Right cardiac atrium (tissue), 5 donors: ENCODE results near the gene ACER3. TPM values are rescaled to one million over a fixed set of nuclear protein-coding genes. Genes with fewer than 3 reads are reported as not detected.

Experiments
- ATAC-seq, 2 donors: fragments of 200-7000 bp; cut with Tn5 transposase; one replicate each; pipeline versions ENCODE4 v1.8.0 to v1.9.1; 2020; ENCODE audit warnings: moderate library complexity in 2 of 2, mild to moderate bottlenecking in 1 of 2
- DNase-seq, 3 donors: peaks; one replicate each; pipeline ENCODE4 v3.0.0-alpha.2; 2020
- H3K27ac ChIP-seq: one replicate; pipeline ENCODE4 v1.5.1; 2013; ENCODE audit warnings: mild to moderate bottlenecking, low read length, control low read depth, moderate library complexity
- H3K27me3 ChIP-seq: one replicate; pipeline ENCODE4 v1.6.1; 2013; ENCODE audit not compliant: control insufficient read depth, insufficient read depth
- H3K4me1 ChIP-seq: one replicate; pipeline ENCODE4 v1.6.1; 2013; ENCODE audit warnings: low read length; ENCODE audit not compliant: control insufficient read depth, insufficient read depth
- H3K4me3 ChIP-seq: one replicate; pipeline ENCODE4 v1.5.1; 2013; ENCODE audit warnings: low read length, control low read depth
- H3K9me3 ChIP-seq: one replicate; pipeline ENCODE4 v1.6.1; 2013; ENCODE audit warnings: low read length; ENCODE audit not compliant: control insufficient read depth
- WGBS: extraction: QIAGEN DNeasy Blood & Tissue Kit; methylation state at CpG from one replicate; pipeline ENCODE4 v1.1.7; 2013; 5-methylcytosine and 5-hydroxymethylcytosine counted together
- intact Hi-C, 4 donors: fragments of 100-400 bp; cut with DNase I; formaldehyde crosslinking; loops; one replicate each; pipeline versions ENCODE4 v1.11.0 to v1.14.0; 2022 to 2023
- polyA plus RNA-seq: library from polyadenylated mRNA; stranded (reverse); fragments of 200-250 nt; gene quantifications from one replicate; pipeline ENCODE4 v1.2.3, GENCODE V29; 2013
- total RNA-seq, 4 donors: library from RNA; stranded (reverse); fragmentation: NEBNext Ultra II Directional; extraction: Animal tissue kit (Norgen Biotek cat#: 25700); gene quantifications; one replicate each; pipeline ENCODE4 v1.2.1, GENCODE V29; 2021
- donor health status: healthy with polysubstance abuse.
- donor health status: DM: no; HTN: yes; CAD: no.
- donor health status: DM: no; HTN: no; CAD: no.
- donor health status: DM: no; HTN: yes; CAD: no; lungs with severe emphysema.
- donor health status: DM: yes; HTN: yes; CAD: no.

The ACER3 gene
- total and polyA plus RNA-seq, 5 donors: 4.1 to 16.1 (median 12.1) TPM

DNA sequence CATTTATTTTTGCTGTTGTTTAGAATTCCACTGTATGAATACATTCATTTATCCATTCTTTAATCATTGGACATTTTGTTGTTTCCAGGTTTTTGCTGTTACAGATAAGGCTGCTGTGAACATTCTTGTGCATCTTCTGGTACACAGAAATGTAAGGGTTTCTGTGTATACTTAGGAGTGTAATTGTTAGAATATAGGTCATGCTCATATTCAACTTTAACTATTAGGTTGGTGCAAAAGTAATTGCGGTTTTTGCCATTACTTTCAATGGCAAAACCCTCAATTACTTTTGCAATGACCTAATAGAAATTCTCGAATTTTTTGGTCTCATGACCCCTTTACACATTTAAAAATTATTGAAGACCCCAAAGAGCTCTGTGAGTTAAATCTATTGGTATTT, 17.3 kb downstream of the ACER3 start:
- WGBS: 88% methylated on average over 2 of the region's 2 CpGs

DNA sequence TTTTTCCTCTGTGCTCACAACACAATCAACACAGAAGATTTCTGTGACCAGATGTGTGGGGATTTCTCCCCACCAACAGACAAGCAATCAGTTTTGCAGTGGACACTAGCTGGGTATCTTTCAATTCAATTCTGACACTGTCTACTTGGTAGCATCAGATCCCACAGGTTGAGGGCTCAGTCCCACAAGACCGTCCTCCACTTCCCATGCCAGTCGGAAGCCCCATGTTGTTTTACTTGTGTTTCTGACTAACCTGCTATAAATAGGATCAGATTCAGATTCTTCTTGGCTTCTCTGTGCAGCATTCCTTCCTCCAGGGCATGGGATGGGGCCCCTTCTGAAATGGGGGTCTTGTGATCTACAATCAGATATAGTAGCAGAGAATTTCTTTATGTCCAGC, 19.6 kb downstream of the ACER3 start:
- no peak for ATAC-seq
- Histone ChIP-seq H3K4me1 (no peaks in the 10 kb centered on the region), H3K27me3 (no peaks in the 10 kb centered on the region), H3K9me3 (no peaks in the 10 kb centered on the region), H3K4me3 (no peak overlapping the region), H3K27ac (no peak overlapping the region)
- DNase-seq: no peak
- intact Hi-C loops: no loop called here
- 63% methylated on average over 2 of the region's 2 CpGs for WGBS

More for the DNA sequence above, 17.3 kb downstream of the ACER3 start:
- no peak overlapping the region for H3K4me3 ChIP-seq
- no peaks in the 10 kb centered on the region for H3K9me3 ChIP-seq
- DNase-seq (no peak), ATAC-seq (no peak)
- H3K27me3 ChIP-seq: no peaks in the 10 kb centered on the region
- intact Hi-C loops: no loop called here
- H3K27ac ChIP-seq: no peak overlapping the region
- no peaks in the 10 kb centered on the region for H3K4me1 ChIP-seq

DNA sequence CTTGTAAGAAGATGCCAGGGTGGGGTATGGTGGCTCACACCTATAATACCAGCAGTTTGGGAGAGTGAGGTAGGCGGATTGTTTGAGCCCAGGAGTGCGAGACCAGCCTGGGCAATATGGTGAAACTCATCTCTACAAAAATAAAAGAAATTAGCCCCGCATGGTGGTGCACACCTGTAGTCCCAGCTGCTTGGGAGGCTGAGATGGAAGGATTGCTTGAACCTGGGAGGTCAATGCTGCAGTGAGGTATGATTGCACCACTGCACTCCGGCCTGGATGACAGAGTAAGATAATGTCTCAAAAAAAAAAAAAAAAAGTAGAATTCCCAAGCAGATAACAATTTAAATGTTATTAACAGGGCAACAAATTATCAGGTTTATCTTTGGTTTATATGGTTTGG, 20.2 kb downstream of the ACER3 start:
- 98% methylated on average over 4 of the region's 4 CpGs for WGBS
- H3K9me3 ChIP-seq: no peaks in the 10 kb centered on the region
- intact Hi-C loops: no loop called here
- no peak overlapping the region for H3K4me3 ChIP-seq
- H3K27me3 ChIP-seq: no peaks in the 10 kb centered on the region
- no peak for DNase-seq
- ATAC-seq: no peak
- H3K27ac ChIP-seq: no peak overlapping the region
- H3K4me1 ChIP-seq: no peaks in the 10 kb centered on the region

DNA sequence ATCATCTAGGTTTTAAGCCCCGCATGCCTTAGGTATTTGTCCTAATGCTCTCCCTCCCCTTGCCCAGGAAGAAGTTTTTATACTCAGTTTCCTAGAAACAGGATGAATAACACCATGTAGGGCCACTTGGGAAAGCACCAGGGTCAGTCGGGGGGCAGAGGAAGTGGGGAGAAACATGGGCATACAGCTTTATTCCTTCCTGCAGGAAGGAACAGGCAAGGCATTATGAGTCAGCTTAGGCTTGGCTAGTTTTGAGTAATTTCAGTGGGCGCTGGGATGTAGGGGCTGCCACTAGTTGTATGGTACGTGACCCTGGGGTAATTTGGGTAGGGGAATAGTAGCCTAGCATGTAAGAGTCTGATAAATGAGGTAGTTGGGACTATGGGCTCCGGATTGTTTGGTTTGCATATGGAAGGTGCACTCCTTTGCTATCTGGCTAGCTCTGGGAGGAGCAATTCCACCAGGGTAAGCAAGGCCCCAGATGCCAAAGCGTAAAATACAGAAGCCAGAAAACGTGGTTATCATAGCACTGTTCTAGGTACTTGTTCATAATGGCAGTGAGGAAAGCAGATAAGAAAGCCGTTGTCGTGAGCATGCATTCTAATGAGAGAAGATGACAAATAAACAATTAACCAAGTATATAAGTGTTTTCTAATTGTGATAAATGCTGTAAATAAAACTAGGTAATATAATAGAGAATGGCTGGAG, 24.8 kb downstream of the ACER3 start:
- peak; percentile 71 to 77 for ATAC-seq
- Histone ChIP-seq H3K27me3 (no peaks in the 10 kb centered on the region), H3K4me1 (no peaks in the 10 kb centered on the region), H3K4me3 (no peak overlapping the region), H3K9me3 (no peaks in the 10 kb centered on the region), H3K27ac (no peak overlapping the region)
- peak in 2 of 3 donors; percentile 36 to 52 for DNase-seq
- intact Hi-C loops: no loop called here
- 76% methylated on average over 9 of the region's 9 CpGs for WGBS

DNA sequence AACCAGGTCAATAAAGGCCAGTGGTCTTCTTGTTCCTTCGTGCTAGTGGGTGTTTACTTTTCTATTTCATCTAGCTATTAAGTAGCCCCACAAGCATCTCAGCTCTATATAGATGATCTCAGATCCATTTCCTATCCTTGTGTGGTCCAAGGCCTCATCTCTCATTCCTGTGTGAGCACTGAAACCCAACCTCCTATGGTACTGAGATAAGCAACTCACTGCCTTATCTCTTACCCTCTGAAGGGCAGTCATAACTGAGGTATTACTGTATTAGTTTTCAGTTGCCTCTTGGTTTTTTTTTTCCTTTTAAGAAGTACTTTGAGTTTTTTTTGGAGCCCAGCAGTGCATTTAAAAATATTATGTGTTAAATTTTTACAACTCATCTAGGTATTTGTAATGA, 28.3 kb downstream of the ACER3 start:
- DNase-seq (no peak), ATAC-seq (no peak)
- no peaks in the 10 kb centered on the region for H3K9me3 ChIP-seq
- H3K27ac ChIP-seq: no peak overlapping the region
- no peak overlapping the region for H3K4me3 ChIP-seq
- no peaks in the 10 kb centered on the region for H3K4me1 ChIP-seq
- intact Hi-C loops: no loop called here
- WGBS: 62% methylated on average over 1 of the region's 1 CpG
- H3K27me3 ChIP-seq: no peaks in the 10 kb centered on the region

DNA sequence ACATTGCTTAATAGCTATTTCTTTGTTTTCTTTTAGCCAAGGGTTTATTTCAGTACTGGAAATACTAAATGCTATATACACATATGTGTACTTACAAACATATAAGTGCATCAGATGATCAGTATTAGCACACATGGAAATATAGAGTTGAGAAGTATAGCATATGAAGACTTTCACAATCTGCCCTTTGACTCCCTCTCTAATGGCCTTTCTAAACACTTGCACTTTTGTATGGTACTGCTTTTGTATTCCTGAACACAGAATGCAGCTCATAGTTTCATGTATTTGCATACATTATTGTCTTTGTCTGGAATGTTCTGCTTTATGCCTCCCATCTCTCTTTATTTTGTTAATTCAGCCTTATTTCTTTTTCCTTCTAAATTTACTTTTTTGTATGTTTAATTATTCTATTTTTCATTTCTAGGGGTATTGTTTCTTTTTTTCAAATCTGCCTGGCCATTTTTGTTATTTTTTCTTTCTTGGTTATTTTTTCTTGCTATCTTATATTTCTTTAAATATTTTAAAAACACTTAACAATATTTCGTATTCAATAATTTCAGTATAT, 28.8 kb downstream of the ACER3 start:
- no peaks in the 10 kb centered on the region for H3K9me3 ChIP-seq
- WGBS: 96% methylated on average over 1 of the region's 1 CpG
- DNase-seq (no peak), ATAC-seq (no peak)
- no peaks in the 10 kb centered on the region for H3K4me1 ChIP-seq
- H3K27me3 ChIP-seq: no peaks in the 10 kb centered on the region
- no peak overlapping the region for H3K27ac ChIP-seq
- no peak overlapping the region for H3K4me3 ChIP-seq
- intact Hi-C loops: no loop called here

DNA sequence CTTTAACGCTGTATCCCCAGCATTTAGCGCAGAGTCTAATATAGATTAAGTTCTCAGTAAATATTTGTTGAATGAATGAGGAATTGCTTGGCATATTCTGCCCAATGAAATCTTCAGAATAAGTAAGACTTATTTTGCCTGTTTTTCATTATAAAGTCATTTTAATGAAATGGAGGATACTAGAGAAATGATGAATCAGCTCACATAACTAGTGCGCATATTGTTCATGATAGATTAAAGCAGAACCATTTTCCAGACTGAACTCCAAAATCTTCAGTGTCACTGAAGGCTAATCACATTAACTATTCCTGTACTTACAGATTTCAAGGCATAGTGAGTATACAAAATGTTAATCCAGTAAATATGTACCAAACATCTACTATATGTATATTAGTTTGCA, 29.6 kb downstream of the ACER3 start:
- ATAC-seq: no peak
- Histone ChIP-seq H3K4me3 (no peak overlapping the region), H3K4me1 (no peaks in the 10 kb centered on the region), H3K27ac (no peak overlapping the region), H3K27me3 (no peaks in the 10 kb centered on the region), H3K9me3 (no peaks in the 10 kb centered on the region)
- WGBS: 98% methylated on average over 3 of the region's 3 CpGs
- no peak for DNase-seq
- intact Hi-C loops: no loop called here

DNA sequence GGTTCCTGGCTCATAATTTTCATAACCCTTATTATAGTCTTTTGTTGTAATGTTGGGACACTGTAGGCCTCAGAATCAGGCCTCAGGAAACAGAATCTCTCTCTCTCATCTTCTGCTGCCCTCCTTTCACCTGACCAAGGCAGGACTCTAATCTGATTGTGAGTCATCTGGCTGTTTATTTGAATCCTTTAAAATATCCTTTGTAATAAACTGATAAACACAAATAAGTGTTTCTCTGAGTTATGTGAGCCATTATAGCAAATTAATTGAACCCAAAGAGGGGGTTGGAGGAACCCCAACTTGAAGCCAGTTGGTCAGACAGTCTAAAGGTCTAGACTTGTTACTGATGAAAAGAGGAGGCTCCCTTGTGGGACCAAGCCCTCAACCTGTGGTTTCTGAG, 30.6 kb downstream of the ACER3 start:
- Histone ChIP-seq H3K4me1 (no peaks in the 10 kb centered on the region), H3K27ac (no peak overlapping the region)

DNA sequence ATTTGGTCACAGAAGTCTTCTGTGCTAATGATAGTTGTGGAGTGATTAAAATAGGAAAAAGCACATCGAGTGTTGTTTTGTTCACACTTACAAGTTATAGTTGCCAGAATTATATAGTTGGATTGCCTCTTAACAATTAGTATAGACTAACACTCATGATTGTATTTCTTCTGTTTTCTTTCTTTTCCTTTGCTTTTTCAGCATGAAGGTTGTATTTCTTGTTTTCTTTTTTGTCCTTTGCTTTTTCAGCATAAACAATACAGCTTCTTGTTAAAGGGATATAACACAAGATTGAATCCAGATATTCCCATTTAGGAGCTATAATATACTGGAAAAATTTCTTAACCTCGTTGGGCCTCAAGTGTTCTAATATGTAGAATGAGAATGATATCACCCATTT, 31.1 kb downstream of the ACER3 start:
- ATAC-seq (no peak), DNase-seq (no peak)
- Histone ChIP-seq H3K4me1 (no peaks in the 10 kb centered on the region), H3K27ac (no peak overlapping the region), H3K27me3 (no peaks in the 10 kb centered on the region), H3K4me3 (no peak overlapping the region), H3K9me3 (no peaks in the 10 kb centered on the region)
- intact Hi-C loops: no loop called here
- WGBS: 67% methylated on average over 2 of the region's 2 CpGs

More for the DNA sequence above, 30.6 kb downstream of the ACER3 start:
- ATAC-seq (no peak), DNase-seq (no peak)
- no peak overlapping the region for H3K4me3 ChIP-seq
- intact Hi-C loops: no loop called here
- H3K9me3 ChIP-seq: no peaks in the 10 kb centered on the region
- no peaks in the 10 kb centered on the region for H3K27me3 ChIP-seq

DNA sequence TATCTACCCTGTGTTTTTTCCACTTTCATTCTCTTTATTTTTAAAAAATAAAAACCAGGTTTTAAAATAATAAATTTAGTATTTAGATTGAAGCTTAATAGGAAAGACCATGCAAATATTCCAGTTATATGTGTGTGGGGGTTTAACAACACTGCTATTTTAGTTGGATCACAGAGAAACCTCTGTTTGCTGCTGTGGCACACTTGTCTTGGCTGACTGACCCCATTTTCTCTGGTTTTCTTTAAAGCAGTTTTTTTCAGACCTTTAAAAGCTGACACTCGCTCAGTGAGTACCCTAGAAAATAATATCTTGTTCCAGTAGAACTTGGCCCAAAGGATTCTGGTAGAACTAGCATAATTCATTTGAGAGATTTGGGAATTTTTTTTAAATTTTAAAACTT, 31.6 kb downstream of the ACER3 start:
- 78% methylated on average over 1 of the region's 1 CpG for WGBS
- Histone ChIP-seq H3K27me3 (no peaks in the 10 kb centered on the region), H3K4me1 (no peaks in the 10 kb centered on the region), H3K4me3 (no peak overlapping the region), H3K27ac (no peak overlapping the region), H3K9me3 (no peaks in the 10 kb centered on the region)
- DNase-seq (no peak), ATAC-seq (no peak)
- intact Hi-C loops: no loop called here

DNA sequence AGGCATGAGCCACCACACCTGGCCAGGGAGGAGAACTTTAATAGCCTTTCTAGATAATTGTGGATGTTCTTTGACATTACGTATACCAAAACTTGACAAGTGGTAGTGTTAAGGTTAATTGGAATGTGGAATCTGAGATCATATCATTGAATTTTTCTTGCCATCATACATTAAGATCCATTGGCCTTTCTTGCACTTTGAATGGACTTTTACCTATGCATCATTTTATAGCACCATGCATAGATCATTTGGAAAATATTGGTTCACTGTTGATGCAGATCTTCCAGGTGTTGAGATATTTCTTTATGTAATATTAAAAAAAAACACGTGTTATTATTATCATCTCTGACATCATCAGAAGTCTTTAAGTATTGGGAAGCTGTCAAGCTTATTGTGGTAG, 36.5 kb downstream of the ACER3 start:
- no peaks in the 10 kb centered on the region for H3K9me3 ChIP-seq
- no peaks in the 10 kb centered on the region for H3K27me3 ChIP-seq
- H3K4me1 ChIP-seq: no peaks in the 10 kb centered on the region
- H3K4me3 ChIP-seq: no peak overlapping the region
- ATAC-seq (no peak), DNase-seq (no peak)
- intact Hi-C loops: no loop called here
- 93% methylated on average over 2 of the region's 2 CpGs for WGBS
- no peak overlapping the region for H3K27ac ChIP-seq

DNA sequence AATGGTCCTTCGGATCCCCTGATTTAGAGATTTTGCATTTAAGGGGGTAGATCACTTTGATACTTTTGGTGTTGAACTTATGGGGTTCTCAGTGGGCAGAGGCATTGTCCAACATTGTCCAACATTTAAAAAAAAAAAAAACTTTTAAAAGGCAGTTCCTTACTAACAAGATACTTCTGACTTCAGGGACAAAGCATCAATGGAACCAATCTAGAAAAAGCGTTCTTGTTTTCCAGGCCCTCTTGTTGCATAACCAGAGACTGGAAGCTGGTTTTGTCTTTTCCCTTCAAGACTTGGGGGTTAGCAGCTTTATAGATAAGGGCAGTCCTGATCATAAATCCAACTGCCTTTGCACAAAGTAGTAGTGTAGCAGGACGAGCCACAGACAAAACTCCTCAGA, 40.4 kb downstream of the ACER3 start:
- DNase-seq: no peak
- Histone ChIP-seq H3K27ac (no peak overlapping the region), H3K4me1 (no peaks in the 10 kb centered on the region), H3K9me3 (no peaks in the 10 kb centered on the region), H3K4me3 (no peak overlapping the region), H3K27me3 (no peaks in the 10 kb centered on the region)
- intact Hi-C loops: no loop called here
- WGBS: 93% methylated on average over 3 of the region's 3 CpGs
- no peak for ATAC-seq
